ENCODE measurements around the gene FIBCD1.
A peak's percentile ranks its signal among the peaks of the same experiment; 100 is the strongest.

FIBCD1 gene

GRCh38 chr9:130934702-130935647, 4.1 kb downstream of the FIBCD1 start:
- DNase-seq: no peak

GRCh38 chr9:130934246-130934645, 4.8 kb downstream of the FIBCD1 start:
- no peak for DNase-seq

- no peak for DNase-seq
Measured at GRCh38 chr9:130933114-130934046, 5.7 kb downstream of the FIBCD1 start.

GRCh38 chr9:130932255-130933079, 6.6 kb downstream of the FIBCD1 start:
- no peak for DNase-seq

GRCh38 chr9:130931508-130932254, 7.4 kb downstream of the FIBCD1 start:
- DNase-seq: peak; percentile 31

GRCh38 chr9:130930804-130931349, 8.2 kb downstream of the FIBCD1 start:
- no peak for DNase-seq

- DNase-seq: no peak
Measured at GRCh38 chr9:130930132-130930803, 8.8 kb downstream of the FIBCD1 start.

GRCh38 chr9:130929571-130930038, 9.4 kb downstream of the FIBCD1 start:
- DNase-seq: no peak

GRCh38 chr9:130927995-130928900, 10.8 kb downstream of the FIBCD1 start:
- DNase-seq: peak; percentile 17

GRCh38 chr9:130927338-130927737, 11.7 kb downstream of the FIBCD1 start:
- peak; percentile 8 for DNase-seq

- no peak for DNase-seq
Measured at GRCh38 chr9:130925050-130925678, 13.9 kb downstream of the FIBCD1 start.

- DNase-seq: no peak
Measured at GRCh38 chr9:130924448-130924788, 14.6 kb downstream of the FIBCD1 start.

- DNase-seq: no peak
Measured at GRCh38 chr9:130923611-130924447, 15.2 kb downstream of the FIBCD1 start.

- DNase-seq: no peak
Measured at GRCh38 chr9:130922893-130923610, 16.0 kb downstream of the FIBCD1 start.

- DNase-seq: no peak
Measured at GRCh38 chr9:130921989-130922892, 16.8 kb downstream of the FIBCD1 start.

GRCh38 chr9:130921300-130921988, 17.6 kb downstream of the FIBCD1 start:
- no peak for DNase-seq
